22Rv1 (cell line): Measurements from ENCODE around the gene UBE2F.

ENCODE experiments used
- H3K27ac ChIP-seq: fragments of 450-650 bp; 2 replicates; pipeline ENCODE4 v1.5.1; 2017
- CTCF ChIP-seq: fragments of 450-650 bp; IDR thresholded peaks from 2 replicates; pipeline ENCODE4 v1.5.1; 2017; ENCODE audit warnings: mild to moderate bottlenecking
- ZFX ChIP-seq: fragments of 450-650 bp; IDR thresholded peaks from 2 replicates; pipeline ENCODE4 v1.6.1; 2017; ENCODE audit warnings: antibody characterized with exemption, borderline replicate concordance

UBE2F gene

DNA sequence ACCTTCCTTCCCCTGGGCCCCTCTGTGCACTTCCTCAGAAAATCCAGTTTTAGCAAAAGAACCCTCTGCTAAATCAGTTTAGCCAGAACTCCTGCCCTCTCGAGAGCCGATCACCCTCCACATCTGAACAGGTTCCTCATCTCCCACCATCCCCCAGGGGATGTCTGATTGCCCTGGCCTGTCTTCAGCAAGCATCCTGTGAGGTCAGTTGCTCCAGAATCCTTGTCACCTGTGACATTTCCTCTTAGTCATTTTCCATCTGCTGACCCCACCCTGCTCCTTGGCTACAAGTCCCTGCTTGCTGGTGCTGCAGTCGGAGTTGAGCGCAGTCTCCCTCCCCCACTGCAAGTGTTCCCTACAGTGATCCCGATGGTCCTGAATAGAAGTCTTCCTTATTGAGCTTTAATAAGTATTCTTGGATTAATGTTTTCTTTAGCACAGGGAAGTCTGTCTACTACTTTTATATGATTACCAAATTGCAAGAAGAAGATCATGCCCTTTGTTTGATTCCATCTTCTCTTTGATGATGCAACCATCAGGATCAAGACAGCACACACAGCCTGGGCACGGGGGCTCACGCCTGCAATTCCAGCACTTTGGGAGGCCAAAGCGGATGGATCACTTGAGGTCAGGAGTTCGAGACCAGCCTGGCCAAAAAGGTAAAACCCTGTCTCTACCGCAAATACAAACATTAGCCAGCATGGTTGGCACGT, 30.9 kb upstream of the UBE2F start:
- TF ChIP-seq CTCF (no peak), ZFX (no peak)
- no peak overlapping the region for H3K27ac ChIP-seq

GRCh38 chr2:237939251-237939650, 27.6 kb upstream of the UBE2F start:
- TF ChIP-seq CTCF (no peak), ZFX (no peak)
- no peak overlapping the region for H3K27ac ChIP-seq

GRCh38 chr2:237940828-237941227, 26.0 kb upstream of the UBE2F start:
- H3K27ac ChIP-seq: no peak overlapping the region
- TF ChIP-seq ZFX (no peak), CTCF (no peak)

GRCh38 chr2:237941239-237941638, 25.6 kb upstream of the UBE2F start:
- H3K27ac ChIP-seq: no peak overlapping the region
- TF ChIP-seq ZFX: no peak
- TF ChIP-seq CTCF: no peak

DNA sequence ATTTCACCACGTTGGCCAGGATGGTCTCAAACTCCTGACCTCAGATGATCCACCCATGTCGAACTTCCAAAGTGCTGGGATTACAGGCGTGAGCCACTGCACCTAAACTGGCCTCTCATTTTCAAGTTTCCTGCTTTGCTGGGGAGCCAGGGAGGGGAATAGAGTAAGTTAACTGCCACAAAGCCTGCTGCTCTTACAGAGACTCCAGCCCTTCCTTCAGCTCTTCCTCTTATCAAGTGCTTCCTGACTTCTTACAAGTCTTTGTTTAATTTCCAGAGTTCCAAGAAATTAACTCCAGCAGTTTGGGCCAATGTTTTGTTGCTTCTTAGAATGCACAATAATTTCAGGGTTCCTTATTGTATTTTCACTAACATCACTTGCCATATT, 24.3 kb upstream of the UBE2F start:
- TF ChIP-seq CTCF (no peak), ZFX (no peak)
- no peak overlapping the region for H3K27ac ChIP-seq

DNA sequence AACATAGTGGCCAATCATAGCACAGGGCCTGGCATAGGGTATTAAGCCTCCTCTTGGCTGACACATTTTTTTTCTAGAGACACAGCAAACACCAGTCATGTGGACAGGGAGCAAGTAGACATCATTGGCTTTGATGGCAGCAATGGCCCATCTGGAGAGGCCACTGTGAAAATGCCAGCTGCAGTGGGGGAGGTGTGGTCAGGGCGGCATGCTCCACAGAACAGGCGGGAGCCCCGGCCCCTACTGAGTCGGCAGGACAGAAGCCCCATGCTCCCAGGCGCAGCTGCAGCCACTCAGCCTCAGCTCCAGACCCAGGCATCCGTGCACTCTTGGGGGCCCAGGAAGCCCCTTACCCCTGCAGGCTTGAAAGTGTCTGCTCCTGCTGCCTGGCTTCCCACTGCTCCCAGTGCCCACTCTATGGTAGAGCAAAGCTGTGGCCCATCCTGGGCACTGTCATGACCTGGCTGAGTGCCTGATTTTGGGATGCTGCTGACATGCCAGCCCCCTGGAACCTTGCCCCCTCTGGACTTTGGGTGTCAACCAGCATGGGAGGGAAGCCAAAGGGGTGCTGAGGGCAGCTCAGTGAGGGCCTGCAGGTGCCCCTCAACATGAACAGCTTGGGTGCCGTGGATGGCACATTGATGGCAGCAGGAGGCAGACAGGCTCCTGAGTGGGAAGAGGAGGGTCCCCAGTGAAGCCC, 23.3 kb upstream of the UBE2F start:
- no peak overlapping the region for H3K27ac ChIP-seq
- TF ChIP-seq CTCF (no peak), ZFX (no peak)

DNA sequence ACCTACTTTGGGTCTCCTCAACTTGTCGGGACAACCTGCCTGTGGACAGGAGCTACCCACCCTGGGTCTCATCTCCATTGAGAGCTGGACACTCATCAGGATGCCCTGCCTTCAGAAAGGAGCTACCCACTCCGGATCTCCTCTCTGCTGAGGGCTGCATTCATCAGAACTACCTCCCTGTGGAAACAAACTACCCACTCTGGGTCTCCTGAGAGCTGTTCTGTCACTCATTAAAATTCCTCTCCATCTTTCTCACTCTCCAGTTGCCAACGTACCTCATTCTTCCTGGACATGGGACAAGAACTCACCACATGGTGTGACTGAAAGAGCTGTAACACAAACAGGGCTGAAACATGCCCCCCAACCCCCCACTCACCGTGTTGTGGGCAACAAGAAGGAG, 22.5 kb upstream of the UBE2F start:
- TF ChIP-seq CTCF (no peak), ZFX (no peak)
- H3K27ac ChIP-seq: no peak overlapping the region
